ENCODE data around the gene MBTPS1.

The MBTPS1 gene

GRCh38 chr16:84068783-84069462 lies 47.8 kb downstream of the MBTPS1 start:
- CTCF ChIA-PET: interaction anchor here (1.0 to 4.0 kb wide), 6 partner anchors 9 to 118 kb away, joined by 3 to 21 read pairs (median 6); partner anchors contain the start of genes MBTPS1 and TAF1C
- TF ChIP-seq CTCF (IDR thresholded peaks at IDR 0.05; ENCODE audit: control extremely low read depth, extremely low read depth, low read depth, missing control alignments): no peak
- POLR2A ChIA-PET: no interaction called here
- no peak for DNase-seq (ENCODE audit: extremely low spot score)

DNA sequence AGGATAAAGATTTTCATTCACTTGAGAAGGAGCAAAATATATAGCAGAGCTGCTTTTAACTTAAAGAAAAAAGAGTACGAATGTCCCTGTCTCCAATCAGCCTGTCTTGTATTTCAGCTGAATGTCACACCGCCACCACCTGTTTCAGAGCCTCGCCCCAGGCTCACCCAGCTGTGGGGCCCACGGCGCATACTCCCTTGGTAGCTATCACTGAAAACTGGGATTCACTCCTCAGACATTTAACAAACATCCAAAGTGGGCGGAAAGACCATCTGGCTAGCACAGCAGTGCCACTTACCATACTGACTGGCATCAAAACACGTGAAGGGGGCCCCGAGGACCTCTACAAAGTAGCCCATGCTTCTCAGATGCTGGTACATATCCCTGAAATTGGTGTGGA lies 48.7 kb downstream of the MBTPS1 start:
- POLR2A ChIA-PET: no interaction called here
- no peak for TF ChIP-seq CTCF (IDR thresholded peaks at IDR 0.05; ENCODE audit: control extremely low read depth, extremely low read depth, low read depth, missing control alignments)
- CTCF ChIA-PET: interaction anchor here (1.0 to 5.7 kb wide), 6 partner anchors 16 to 241 kb away, joined by 3 to 74 read pairs (median 8); partner anchors contain the start of genes MBTPS1 and TAF1C
- no peak for DNase-seq (ENCODE audit: extremely low spot score)

DNA sequence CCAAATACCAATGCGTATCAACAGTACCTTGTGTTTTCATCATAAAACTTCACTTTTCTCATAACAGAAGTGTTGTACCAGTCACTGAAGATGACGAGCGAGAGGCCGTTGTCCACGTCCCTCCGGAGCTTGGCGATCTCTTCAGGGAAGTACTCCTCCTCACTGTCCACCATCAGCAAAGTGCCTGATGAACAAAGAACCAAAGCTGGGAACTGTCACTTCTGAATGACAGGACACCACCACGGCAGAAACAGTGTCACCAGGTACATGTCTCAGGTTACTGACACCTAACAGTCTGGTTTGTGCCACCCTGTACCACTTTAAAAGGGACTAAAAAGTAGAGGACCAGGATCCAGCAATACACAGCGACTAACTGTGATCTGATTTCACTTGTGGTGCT lies 49.1 kb downstream of the MBTPS1 start:
- CTCF ChIA-PET: interaction anchor here (1.2 to 5.7 kb wide), 4 partner anchors 17 to 241 kb away, joined by 3 to 74 read pairs (median 12); partner anchors contain the start of gene MBTPS1
- POLR2A ChIA-PET: no interaction called here
- no peak for TF ChIP-seq CTCF (IDR thresholded peaks at IDR 0.05; ENCODE audit: control extremely low read depth, extremely low read depth, low read depth, missing control alignments)
- no peak for DNase-seq (ENCODE audit: extremely low spot score)

DNA sequence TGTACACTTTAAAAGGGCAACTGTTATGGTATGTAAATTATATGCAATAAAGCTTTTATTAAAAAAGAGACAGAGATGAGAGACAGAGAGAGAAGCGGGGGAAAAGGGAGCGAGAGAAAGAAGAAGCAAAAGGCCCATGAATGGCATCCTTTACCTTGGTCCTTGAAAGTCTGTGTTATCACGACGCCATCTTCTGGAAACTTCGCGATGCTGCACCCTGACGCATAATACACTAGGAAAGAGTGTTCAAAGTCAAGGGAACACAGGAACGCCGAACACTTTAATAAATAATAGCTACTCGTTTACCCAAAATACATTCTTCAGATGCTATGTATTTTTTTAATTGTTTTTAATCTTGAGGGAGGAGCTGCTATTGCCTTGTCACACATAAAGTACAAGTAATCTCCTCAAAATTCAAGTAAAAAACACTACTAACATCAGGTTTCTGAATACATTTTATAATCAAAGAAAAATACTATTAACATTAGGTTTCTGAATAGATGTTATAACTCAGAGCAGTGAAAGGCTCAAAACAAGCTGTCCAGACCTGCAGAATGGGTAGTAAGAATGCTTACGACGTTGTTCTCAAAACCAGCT lies 51.1 kb downstream of the MBTPS1 start:
- peak; percentile 49 for TF ChIP-seq CTCF (IDR thresholded peaks at IDR 0.05; ENCODE audit: control extremely low read depth, extremely low read depth, low read depth, missing control alignments)
- DNase-seq (ENCODE audit: extremely low spot score): no peak
- POLR2A ChIA-PET: interaction anchor here (0.5 kb wide), 1 partner anchor 118 kb away, joined by 4 read pairs; no protein-coding TSS in a partner anchor
- CTCF ChIA-PET: interaction anchor here (0.6 to 5.7 kb wide), 32 partner anchors 8 to 240 kb away, joined by 3 to 74 read pairs (median 4); partner anchors contain the start of genes SLC38A8 and TAF1C

DNA sequence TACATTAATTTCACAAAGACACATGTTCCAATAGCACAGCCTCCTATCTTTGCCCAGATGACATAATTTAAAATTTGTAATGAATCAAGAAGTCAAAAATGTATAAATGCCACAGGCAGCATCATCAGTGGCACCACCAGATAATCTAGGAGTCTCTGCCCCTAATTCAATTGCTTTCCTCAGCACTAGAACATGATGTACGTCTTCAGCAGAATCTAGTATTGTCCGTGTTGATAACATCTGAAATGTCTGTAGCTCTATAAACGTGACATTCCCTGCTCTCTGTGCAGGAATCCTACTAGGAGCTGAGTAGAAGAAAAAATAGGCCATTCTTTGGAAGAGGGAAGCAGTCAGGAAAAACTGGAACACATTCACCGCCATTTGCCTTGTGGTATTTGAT lies 52.8 kb downstream of the MBTPS1 start:
- no peak for TF ChIP-seq CTCF (IDR thresholded peaks at IDR 0.05; ENCODE audit: control extremely low read depth, extremely low read depth, low read depth, missing control alignments)
- ChIA-PET CTCF (interaction anchor here (0.6 to 5.7 kb wide), 8 partner anchors 10 to 137 kb away, joined by 3 to 74 read pairs (median 6); partner anchors contain the start of gene OSGIN1), POLR2A (no interaction called here)
- DNase-seq (ENCODE audit: extremely low spot score): no peak

DNA sequence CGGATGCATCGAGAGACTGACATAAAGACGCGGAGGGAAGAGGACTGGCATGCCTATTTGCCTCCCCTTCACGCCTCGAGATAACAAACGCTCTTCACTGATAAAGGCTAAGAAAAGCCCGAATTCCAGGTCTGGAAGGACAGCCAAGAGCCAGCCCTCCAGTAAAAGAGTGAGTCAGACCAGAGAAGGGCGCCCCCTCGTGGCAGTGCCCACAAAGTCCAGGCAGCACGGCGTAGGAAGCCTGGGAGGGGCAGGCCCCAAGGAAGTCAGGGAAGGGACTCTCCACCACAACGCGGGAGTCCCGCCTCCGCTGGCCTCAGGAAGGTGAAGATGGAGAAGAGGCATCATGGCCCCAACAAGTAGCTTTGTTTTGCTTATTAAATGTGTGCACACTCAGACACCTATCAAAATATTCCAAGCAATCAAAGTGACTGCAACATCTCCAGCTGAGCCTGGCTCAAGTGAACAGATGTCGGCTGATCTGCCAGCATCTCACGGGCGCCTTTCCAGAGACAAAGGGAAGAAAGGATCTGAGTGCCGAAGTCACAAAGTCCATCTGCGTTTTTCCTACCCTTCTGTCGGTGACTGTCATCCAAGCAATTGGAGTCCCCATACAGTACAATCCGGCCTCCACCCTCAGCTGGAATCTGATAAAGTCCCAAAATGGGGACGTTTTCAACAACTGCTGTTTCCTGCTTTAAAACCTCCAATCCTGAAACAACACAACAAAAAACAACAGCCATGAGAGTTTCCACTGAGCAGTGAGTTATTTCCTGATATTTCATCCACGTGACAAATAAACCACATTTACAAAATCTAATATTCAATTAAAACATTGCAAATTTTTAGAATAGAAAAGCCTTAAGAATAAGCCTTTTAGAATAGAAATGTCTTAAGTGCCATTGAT lies 53.8 kb downstream of the MBTPS1 start:
- POLR2A ChIA-PET: no interaction called here
- peak; percentile 65 for DNase-seq (ENCODE audit: extremely low spot score)
- CTCF ChIA-PET: interaction anchor here (0.7 to 5.7 kb wide), 14 partner anchors 9 to 131 kb away, joined by 3 to 74 read pairs (median 4); partner anchors contain the start of gene OSGIN1
- peak; percentile 54 for TF ChIP-seq CTCF (IDR thresholded peaks at IDR 0.05; ENCODE audit: control extremely low read depth, extremely low read depth, low read depth, missing control alignments)
